Adrenal gland (tissue), 12 donors: ENCODE results near the gene THSD7B. TPM values are rescaled to one million over a fixed set of nuclear protein-coding genes. Genes with fewer than 3 reads are reported as not detected.

Experiments used
- DNase-seq, 7 donors: peaks; one replicate each; pipeline ENCODE4 v3.0.0-alpha.2; 2019 to 2020
- H3K27ac ChIP-seq, 5 donors: fragments of 200-600 bp; sonication (generic) in 4 of 5; 1 replicate in 3 of 5; 2 replicates in 2 of 5; pipeline versions ENCODE4 v1.5.1 to v1.8.0; 2016 to 2020; ENCODE audit warnings: mild to moderate bottlenecking in 1 of 5
- H3K27me3 ChIP-seq: fragments of 200-600 bp; 2 replicates; pipeline ENCODE4 v1.8.0; 2021
- H3K36me3 ChIP-seq, 2 donors: fragments of 200-600 bp; replicated peaks in 1 of 2; 1 replicate in 1 of 2; 2 replicates in 1 of 2; pipeline versions ENCODE4 v1.5.1 to v1.8.0; 2018 to 2022
- H3K4me1 ChIP-seq, 2 donors: fragments of 200-600 bp; replicated peaks in 1 of 2; 1 replicate in 1 of 2; 2 replicates in 1 of 2; pipeline versions ENCODE4 v1.5.1 to v1.8.0; 2018 to 2021
- H3K4me3 ChIP-seq, 4 donors: fragments of 200-600 bp; sonication (generic) in 3 of 4; one replicate each; pipeline ENCODE4 v1.5.1; 2016 to 2018
- H3K9me3 ChIP-seq, 3 donors: fragments of 200-600 bp; sonication (generic) in 1 of 3; replicated peaks in 1 of 3; 1 replicate in 2 of 3; 2 replicates in 1 of 3; pipeline versions ENCODE4 v1.5.1 to v1.8.0; 2016 to 2021
- CTCF ChIP-seq, 6 experiments: fragments of 450-650 bp in 4 of 6; fragments of 200-600 bp in 2 of 6; sonication (generic) in 1 of 6; IDR thresholded peaks; 1 replicate in 5 of 6; 2 replicates in 1 of 6; pipeline versions ENCODE4 v1.5.1 to v1.8.0; 2016 to 2021; ENCODE audit warnings: antibody characterized with exemption in 6 of 6, mild to moderate bottlenecking in 2 of 6, moderate library complexity in 1 of 6
- POLR2A ChIP-seq, 2 donors: fragments of 450-650 bp; IDR thresholded peaks; one replicate each; pipeline ENCODE4 v1.6.1; 2017; ENCODE audit warnings: antibody characterized with exemption in 2 of 2, mild to moderate bottlenecking in 2 of 2, moderate library complexity in 1 of 2
- WGBS, 4 donors: extraction: QIAGEN DNeasy Blood & Tissue Kit in 2 of 4; methylation state at CpG; one replicate each; pipeline versions ENCODE4 v1.1.5 to v1.1.7; 2013 to 2017; 5-methylcytosine and 5-hydroxymethylcytosine counted together
- intact Hi-C, 2 donors: fragments of 100-400 bp; cut with DNase I; formaldehyde crosslinking; loops; one replicate each; pipeline versions ENCODE4 v1.14.1 to v1.15.0; 2022 to 2023
- polyA plus RNA-seq, 3 donors: library from polyadenylated mRNA; stranded (reverse); fragments of 200-250 nt in 2 of 3; fragments of 350-450 nt in 1 of 3; fragmentation: Illumina TruSeq in 1 of 3; extraction: RNeasy Lipid Tissue Mini Kit (QIAGEN cat#74804) in 1 of 3; gene quantifications; one replicate each; pipeline ENCODE4 v1.2.3, GENCODE V29; 2013 to 2014
- total RNA-seq, 9 donors: library from RNA; depleted of rRNA in 4 of 9; stranded (reverse); fragments of >200 nt in 4 of 9; fragments of 120-200 nt in 1 of 9; fragmentation: NEBNext Ultra II Directional in 1 of 9; extraction: Animal tissue kit (Norgen Biotek cat#: 25700) in 1 of 9; gene quantifications; one replicate each; pipeline versions ENCODE4 v1.1.0 to v1.2.4, GENCODE V29; 2013 to 2023
- donor health status: healthy with polysubstance abuse.
- donor health status: Bipolar disorder and iron deficiency.
- donor health status: DM: yes; HTN: yes; CAD: no.
- donor health status: DM: no; HTN: no; CAD: no.
- donor health status: DM: no; HTN: no; CAD: no.
- donor health status: DM: yes; HTN: yes; CAD: no.

Gene THSD7B
- total and polyA plus RNA-seq, 12 donors: under 0.01 to 0.44 (median 0.12) TPM; not detected in 4

- Histone ChIP-seq H3K9me3 (no peaks in the 10 kb centered on the region), H3K27ac (no peak overlapping the region), H3K27me3 (no peaks in the 10 kb centered on the region), H3K4me3 (no peak overlapping the region), H3K36me3 (no peaks in the 10 kb centered on the region), H3K4me1 (no peaks in the 10 kb centered on the region)
- no peak for TF ChIP-seq CTCF (IDR thresholded peaks at IDR 0.05)
- TF ChIP-seq POLR2A (IDR thresholded peaks at IDR 0.05): no peak
- no peak for DNase-seq
- intact Hi-C loops: no loop called here
- WGBS, 4 donors: 57 to 72% (median 62%) methylated on average over 2 of the region's 2 CpGs
These were observed 239.9 kb downstream of the THSD7B start for GRCh38 chr2:137005210-137005609.

DNA sequence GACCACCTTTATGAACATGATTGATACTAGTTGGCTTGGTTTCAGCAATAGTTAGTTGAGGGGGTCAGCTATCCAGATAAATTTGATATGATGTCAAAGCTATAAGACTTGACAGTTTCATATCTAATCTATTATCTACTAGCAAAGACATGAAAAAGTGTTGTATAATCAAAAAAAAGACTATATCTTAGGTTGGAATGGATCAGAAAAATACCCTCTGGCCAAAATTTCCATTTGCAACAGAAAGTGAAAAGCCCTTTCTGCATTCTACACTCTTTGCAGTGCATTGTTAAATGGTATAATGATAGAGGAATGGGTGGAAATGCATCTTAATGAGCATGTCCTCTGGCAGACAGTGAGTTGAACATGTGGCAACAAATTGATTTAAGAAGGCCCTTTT lies 242.6 kb downstream of the THSD7B start:
- intact Hi-C loops: no loop called here
- no peaks in the 10 kb centered on the region for H3K4me1 ChIP-seq
- no peak overlapping the region for H3K4me3 ChIP-seq
- DNase-seq: no peak
- H3K27me3 ChIP-seq: no peaks in the 10 kb centered on the region
- no peak for TF ChIP-seq CTCF (IDR thresholded peaks at IDR 0.05)
- no peak for TF ChIP-seq POLR2A (IDR thresholded peaks at IDR 0.05)
- H3K9me3 ChIP-seq: no peaks in the 10 kb centered on the region
- H3K36me3 ChIP-seq: no peaks in the 10 kb centered on the region
- H3K27ac ChIP-seq: no peak overlapping the region

DNA sequence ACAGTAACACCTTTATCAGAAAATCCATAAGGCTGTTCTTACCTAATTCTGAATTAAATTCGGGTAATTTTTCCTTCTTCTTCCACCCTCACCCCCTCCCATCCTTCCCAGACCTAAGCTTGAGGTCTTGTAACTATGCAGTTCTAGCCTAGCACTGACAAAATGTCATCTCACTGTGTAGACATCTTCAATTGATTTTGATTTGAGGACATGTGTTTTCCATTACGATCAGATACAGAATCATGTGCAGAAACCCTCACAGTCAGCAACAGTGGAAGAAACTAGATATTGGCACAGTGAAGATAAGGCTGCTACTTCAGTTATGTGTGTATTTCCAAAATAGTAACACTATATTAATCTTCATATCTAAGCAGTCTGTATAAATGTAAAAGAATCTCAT lies 244.6 kb downstream of the THSD7B start:
- intact Hi-C loops: no loop called here
- 62 to 71% (median 66%) methylated on average over 2 of the region's 2 CpGs for WGBS, 4 donors
- Histone ChIP-seq H3K4me1 (no peaks in the 10 kb centered on the region), H3K27me3 (no peaks in the 10 kb centered on the region), H3K4me3 (no peak overlapping the region), H3K36me3 (no peaks in the 10 kb centered on the region), H3K27ac (no peak overlapping the region), H3K9me3 (no peaks in the 10 kb centered on the region)
- DNase-seq: no peak
- TF ChIP-seq CTCF (IDR thresholded peaks at IDR 0.05) (no peak), POLR2A (IDR thresholded peaks at IDR 0.05) (no peak)

DNA sequence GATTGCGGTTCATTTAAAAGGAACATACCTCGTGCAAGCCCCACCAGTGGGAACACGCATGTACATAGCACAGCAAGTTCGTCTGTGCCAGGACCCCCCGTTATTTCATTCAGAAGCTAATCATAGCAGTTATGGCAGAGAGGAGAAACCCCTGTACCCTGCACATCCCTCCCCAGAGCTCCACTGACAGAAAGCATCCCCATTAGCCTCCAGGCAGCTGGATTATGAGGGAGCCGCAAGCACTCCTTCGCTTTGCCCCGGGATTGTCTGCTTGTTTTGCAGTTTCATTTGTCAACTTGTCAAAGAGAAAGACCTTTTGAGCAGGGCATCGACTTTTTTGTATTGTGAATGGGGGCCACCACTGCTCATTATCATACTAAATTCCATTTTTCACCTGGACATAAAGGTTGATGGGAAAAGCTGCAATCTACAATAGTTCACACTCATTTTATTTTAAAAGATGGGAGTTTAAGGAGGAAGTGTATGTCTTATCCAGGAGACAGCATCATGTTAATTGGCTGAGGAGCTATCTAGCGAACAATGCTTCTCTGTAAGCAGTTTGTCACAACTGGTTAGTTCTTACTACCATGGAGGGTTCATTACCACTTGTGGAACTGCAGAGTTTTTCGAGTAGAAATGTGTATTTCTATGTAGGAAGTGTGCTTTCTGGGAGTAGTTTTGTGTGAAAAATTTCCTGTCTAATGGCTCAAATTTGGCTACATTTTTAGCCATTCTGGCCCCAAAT lies 255.3 kb downstream of the THSD7B start:
- no peak overlapping the region for H3K27ac ChIP-seq
- H3K9me3 ChIP-seq: no peaks in the 10 kb centered on the region
- WGBS, 4 donors: 69 to 72% (median 70%) methylated on average over 11 of the region's 11 CpGs
- TF ChIP-seq POLR2A (IDR thresholded peaks at IDR 0.05) (no peak), CTCF (IDR thresholded peaks at IDR 0.05) (no peak)
- H3K4me3 ChIP-seq: no peak overlapping the region
- no peaks in the 10 kb centered on the region for H3K27me3 ChIP-seq
- intact Hi-C loops: no loop called here
- DNase-seq: no peak
- H3K4me1 ChIP-seq: no peaks in the 10 kb centered on the region
- H3K36me3 ChIP-seq: no peaks in the 10 kb centered on the region
